Left forelimb (tissue), 1 donor: ENCODE data around the gene CRHR1.
"Not testable (repeated sequence)": the region's sequence is repeated elsewhere in the genome, so short reads cannot be mapped to it uniquely, and the experiment has no call there.

Experiments
- DNase-seq: peaks from one replicate; pipeline ENCODE4 v3.0.0-alpha.2; 2018; ENCODE audit warnings: low spot score

Gene CRHR1

GRCh38 chr17:45784293-45784740, at the start of gene CRHR1:
Gene CRHR1, plus strand, starts transcription at chr17:45784320. Its CDS starts 225 bp downstream, at chr17:45784545.
- no peak for DNase-seq

GRCh38 chr17:45734598-45734997, 49.5 kb upstream of the CRHR1 start:
- peak; percentile 1 for DNase-seq

- peak; percentile 4 for DNase-seq
These were observed 48.6 kb upstream of the CRHR1 start for GRCh38 chr17:45735488-45735887.

GRCh38 chr17:45739786-45740185, 44.3 kb upstream of the CRHR1 start:
- DNase-seq = no peak

GRCh38 chr17:45740553-45741330, 43.4 kb upstream of the CRHR1 start:
- DNase-seq = no peak

- no peak for DNase-seq
These were observed 41.9 kb upstream of the CRHR1 start for GRCh38 chr17:45742251-45742650.

- no peak for DNase-seq
These were observed 40.3 kb upstream of the CRHR1 start for GRCh38 chr17:45743626-45744326.

GRCh38 chr17:45744826-45745225, 39.3 kb upstream of the CRHR1 start:
- not testable (repeated sequence) for DNase-seq

- no peak for DNase-seq
These were observed 38.3 kb upstream of the CRHR1 start for GRCh38 chr17:45745601-45746494.

GRCh38 chr17:45747911-45748310, 36.2 kb upstream of the CRHR1 start:
- no peak for DNase-seq

GRCh38 chr17:45748731-45749310, 35.3 kb upstream of the CRHR1 start:
- DNase-seq = no peak

GRCh38 chr17:45749831-45750335, 34.2 kb upstream of the CRHR1 start:
- no peak for DNase-seq

GRCh38 chr17:45750779-45751440, 33.2 kb upstream of the CRHR1 start:
- DNase-seq = no peak

GRCh38 chr17:45751466-45751865, 32.7 kb upstream of the CRHR1 start:
- DNase-seq = no peak

GRCh38 chr17:45752246-45752645, 31.9 kb upstream of the CRHR1 start:
- no peak for DNase-seq

- no peak for DNase-seq
These were observed 30.4 kb upstream of the CRHR1 start for GRCh38 chr17:45753645-45754225.

GRCh38 chr17:45755050-45755449, 29.1 kb upstream of the CRHR1 start:
- no peak for DNase-seq

GRCh38 chr17:45756266-45756991, 27.7 kb upstream of the CRHR1 start:
- no peak for DNase-seq

GRCh38 chr17:45757431-45758218, 26.5 kb upstream of the CRHR1 start:
- DNase-seq = no peak
